Testis (tissue), 2 donors: ENCODE results near the gene ELMO1.

Experiments
- CTCF ChIP-seq, 3 experiments: fragments of 450-650 bp in 2 of 3; fragments of 200-600 bp in 1 of 3; sonication (generic) in 1 of 3; IDR thresholded peaks; one replicate each; pipeline ENCODE4 v1.5.1; 2016 to 2019; ENCODE audit warnings: antibody characterized with exemption in 3 of 3, mild to moderate bottlenecking in 2 of 3, moderate library complexity in 1 of 3
- POLR2A ChIP-seq: fragments of 450-650 bp; IDR thresholded peaks from one replicate; pipeline ENCODE4 v1.6.1; 2017; ENCODE audit warnings: antibody characterized with exemption, mild to moderate bottlenecking, moderate library complexity

DNA sequence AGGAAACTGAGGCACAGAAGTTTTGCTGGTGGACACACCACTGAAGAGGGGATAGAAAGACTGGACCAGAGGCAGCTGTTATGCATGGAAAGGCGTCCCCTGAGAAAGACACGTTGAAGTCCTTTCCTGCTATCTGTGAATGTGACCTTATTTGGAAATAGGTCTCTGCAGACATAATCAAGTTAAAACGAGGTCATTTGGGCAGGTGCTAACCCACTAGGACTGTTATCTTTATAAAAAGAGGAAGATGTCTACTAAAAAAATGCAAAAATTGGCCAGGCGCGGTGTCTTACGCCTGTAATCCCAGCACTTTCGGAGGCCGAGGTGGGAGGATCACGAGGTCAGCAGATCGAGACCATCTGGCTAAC, 31.6 kb downstream of the ELMO1 start:
- TF ChIP-seq CTCF (IDR thresholded peaks at IDR 0.05) = no peak
- TF ChIP-seq POLR2A = no peak
